DOHH2 (cell line): Measurements from ENCODE around the gene LMOD3.

Experiments
- H3F3A ChIP-seq: fragments of 200-600 bp; sonication (generic), shearing (Covaris generic); 2 replicates; pipeline ENCODE4 v1.6.0; 2016; ENCODE audit warnings: antibody characterized with exemption, mild to moderate bottlenecking; ENCODE audit not compliant: control insufficient read depth, insufficient read depth
- H3K27ac ChIP-seq: fragments of 200-600 bp; sonication (generic); 2 replicates; pipeline ENCODE4 v1.5.1; 2014; ENCODE audit warnings: low read depth, mild to moderate bottlenecking, low read length, moderate library complexity
- H3K27me3 ChIP-seq: fragments of 200-600 bp; sonication (generic); 2 replicates; pipeline ENCODE4 v1.6.1; 2014; ENCODE audit warnings: mild to moderate bottlenecking, low read length, mixed read lengths; ENCODE audit not compliant: control insufficient read depth
- H3K36me3 ChIP-seq: fragments of 200-600 bp; sonication (generic); 2 replicates; pipeline ENCODE4 v1.6.1; 2014; ENCODE audit warnings: mild to moderate bottlenecking, low read length, moderate library complexity, mixed read lengths; ENCODE audit not compliant: control insufficient read depth
- H3K4me1 ChIP-seq: fragments of 200-600 bp; sonication (generic); 2 replicates; pipeline ENCODE4 v1.6.1; 2014; ENCODE audit warnings: mild to moderate bottlenecking, low read length, mixed read lengths; ENCODE audit not compliant: control insufficient read depth
- H3K4me2 ChIP-seq: fragments of 200-600 bp; sonication (generic); 2 replicates; pipeline ENCODE4 v1.6.0; 2014; ENCODE audit warnings: mild to moderate bottlenecking, low read length, moderate library complexity
- H3K4me3 ChIP-seq: fragments of 200-600 bp; sonication (generic); 2 replicates; pipeline ENCODE4 v1.5.1; 2014; ENCODE audit warnings: mild to moderate bottlenecking, low read length, mixed read lengths
- H3K79me2 ChIP-seq: fragments of 200-600 bp; sonication (generic); 2 replicates; pipeline ENCODE4 v1.6.1; 2014; ENCODE audit warnings: mild to moderate bottlenecking, low read length, mixed read lengths; ENCODE audit not compliant: control insufficient read depth
- H3K9me2 ChIP-seq: fragments of 200-600 bp; sonication (generic); replicated peaks from 2 replicates; pipeline ENCODE4 v1.6.1; 2014; ENCODE audit warnings: mild to moderate bottlenecking, low read length, mixed read lengths; ENCODE audit not compliant: control insufficient read depth
- H3K9me3 ChIP-seq: fragments of 200-600 bp; sonication (generic); 2 replicates; pipeline ENCODE4 v1.6.1; 2014; ENCODE audit warnings: antibody characterized with exemption, low read length, mixed read lengths; ENCODE audit not compliant: control insufficient read depth, insufficient read depth
- H4K20me1 ChIP-seq: fragments of 200-600 bp; sonication (generic); 2 replicates; pipeline ENCODE4 v1.6.0; 2014; ENCODE audit warnings: low read depth, mild to moderate bottlenecking, antibody characterized with exemption, low read length, moderate library complexity; ENCODE audit not compliant: control insufficient read depth, insufficient read depth
- EZH2phosphoT487 ChIP-seq: fragments of 200-600 bp; sonication (generic); IDR thresholded peaks from 2 replicates; pipeline ENCODE4 v1.6.1; 2017; ENCODE audit warnings: borderline replicate concordance, mild to moderate bottlenecking, antibody characterized with exemption, low read length, moderate library complexity, mixed read lengths
- TF ChIP-seq, protein P1 (sequence below): fragments of 200-600 bp; sonication (generic); IDR thresholded peaks from one replicate; pipeline ENCODE4 v1.5.1; 2014; ENCODE audit warnings: antibody characterized with exemption, mild to moderate bottlenecking, low read depth, low read length; ENCODE audit not compliant: poor library complexity, severe bottlenecking

Gene LMOD3

DNA sequence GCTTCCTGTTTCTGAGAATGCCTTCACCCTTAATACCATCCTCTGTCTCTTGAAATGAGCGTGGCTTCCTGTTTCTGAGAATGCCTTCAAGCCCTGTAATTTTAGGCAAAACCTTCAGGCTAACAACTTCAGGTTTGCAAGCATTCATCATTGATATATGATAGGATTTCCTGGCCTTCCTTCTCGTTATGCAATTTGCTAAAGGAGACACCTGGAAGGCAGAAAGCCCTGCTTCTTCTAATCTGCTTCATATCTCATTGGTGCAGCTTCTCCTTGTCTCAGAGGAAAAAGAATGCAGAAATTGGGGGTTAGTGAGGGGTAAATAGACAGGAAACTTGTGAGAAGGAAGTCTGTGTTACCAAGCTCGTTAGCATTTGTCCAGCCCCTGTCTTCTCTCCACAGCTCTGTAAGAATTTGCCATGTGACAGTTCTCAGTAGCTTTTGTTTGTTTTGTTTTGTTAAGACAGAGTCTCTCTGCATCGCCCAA, 30.3 kb downstream of the LMOD3 start:
- Histone ChIP-seq H3K27ac (peak overlapping the region; percentile 45), H3K36me3 (no peaks in the 10 kb centered on the region), H3K4me2 (peak overlapping the region; percentile 56), H3K4me3 (peak overlapping the region; percentile 34), H3K4me1 (peaks cover 67% of the 10 kb centered on the region), H3K9me3 (no peaks in the 10 kb centered on the region), H4K20me1 (no peaks in the 10 kb centered on the region), H3K79me2 (peaks cover 22% of the 10 kb centered on the region), H3K9me2 (no peaks in the 10 kb centered on the region), H3K27me3 (no peaks in the 10 kb centered on the region), H3F3A (peaks cover 4% of the 10 kb centered on the region; the same call in 1 of the 2 replicates)
- TF ChIP-seq, protein P1, sequence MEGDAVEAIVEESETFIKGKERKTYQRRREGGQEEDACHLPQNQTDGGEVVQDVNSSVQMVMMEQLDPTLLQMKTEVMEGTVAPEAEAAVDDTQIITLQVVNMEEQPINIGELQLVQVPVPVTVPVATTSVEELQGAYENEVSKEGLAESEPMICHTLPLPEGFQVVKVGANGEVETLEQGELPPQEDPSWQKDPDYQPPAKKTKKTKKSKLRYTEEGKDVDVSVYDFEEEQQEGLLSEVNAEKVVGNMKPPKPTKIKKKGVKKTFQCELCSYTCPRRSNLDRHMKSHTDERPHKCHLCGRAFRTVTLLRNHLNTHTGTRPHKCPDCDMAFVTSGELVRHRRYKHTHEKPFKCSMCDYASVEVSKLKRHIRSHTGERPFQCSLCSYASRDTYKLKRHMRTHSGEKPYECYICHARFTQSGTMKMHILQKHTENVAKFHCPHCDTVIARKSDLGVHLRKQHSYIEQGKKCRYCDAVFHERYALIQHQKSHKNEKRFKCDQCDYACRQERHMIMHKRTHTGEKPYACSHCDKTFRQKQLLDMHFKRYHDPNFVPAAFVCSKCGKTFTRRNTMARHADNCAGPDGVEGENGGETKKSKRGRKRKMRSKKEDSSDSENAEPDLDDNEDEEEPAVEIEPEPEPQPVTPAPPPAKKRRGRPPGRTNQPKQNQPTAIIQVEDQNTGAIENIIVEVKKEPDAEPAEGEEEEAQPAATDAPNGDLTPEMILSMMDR, result no peak
- TF ChIP-seq EZH2phosphoT487, result no peak

DNA sequence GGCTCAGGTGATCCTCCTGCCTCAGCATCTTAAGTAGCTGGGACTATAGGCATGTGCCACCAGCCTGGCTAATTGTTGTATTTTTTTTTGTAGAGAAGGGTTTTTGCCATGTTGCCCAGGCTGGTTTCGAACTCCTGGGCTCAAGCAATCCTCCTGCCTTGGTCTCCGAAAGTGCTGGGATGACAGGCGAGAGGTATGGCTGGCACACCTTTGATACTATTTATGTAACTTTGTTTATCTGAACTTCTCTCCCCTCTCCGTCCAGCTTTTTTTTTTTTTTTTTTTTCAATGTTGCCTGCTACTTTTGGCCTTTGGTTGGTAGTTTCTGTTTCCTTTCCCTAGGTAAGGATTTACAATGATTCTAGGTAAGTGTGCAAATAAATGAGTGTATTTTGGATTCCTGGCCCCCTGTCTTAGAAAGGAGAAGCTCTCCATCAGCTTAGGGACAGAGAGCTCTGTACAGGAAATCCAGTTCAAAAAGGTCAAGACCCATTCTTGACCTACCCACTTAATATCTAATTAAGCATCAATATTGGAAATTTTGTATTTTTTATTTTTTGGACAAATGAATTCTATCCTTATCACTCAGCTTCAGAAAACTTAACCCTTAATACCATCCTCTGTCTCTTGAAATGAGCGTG, 30.9 kb downstream of the LMOD3 start:
- Histone ChIP-seq H3K9me2 (no peaks in the 10 kb centered on the region), H4K20me1 (no peaks in the 10 kb centered on the region), H3K9me3 (no peaks in the 10 kb centered on the region), H3K79me2 (peaks cover 22% of the 10 kb centered on the region), H3K27me3 (no peaks in the 10 kb centered on the region), H3K27ac (peak overlapping the region; percentile 45), H3K4me1 (peaks cover 69% of the 10 kb centered on the region), H3K4me2 (peak overlapping the region; percentile 56), H3F3A (peaks cover 4% of the 10 kb centered on the region; the same call in 1 of the 2 replicates), H3K4me3 (peak overlapping the region; percentile 34), H3K36me3 (no peaks in the 10 kb centered on the region)
- no peak for TF ChIP-seq EZH2phosphoT487
- TF ChIP-seq, protein P1, result no peak

DNA sequence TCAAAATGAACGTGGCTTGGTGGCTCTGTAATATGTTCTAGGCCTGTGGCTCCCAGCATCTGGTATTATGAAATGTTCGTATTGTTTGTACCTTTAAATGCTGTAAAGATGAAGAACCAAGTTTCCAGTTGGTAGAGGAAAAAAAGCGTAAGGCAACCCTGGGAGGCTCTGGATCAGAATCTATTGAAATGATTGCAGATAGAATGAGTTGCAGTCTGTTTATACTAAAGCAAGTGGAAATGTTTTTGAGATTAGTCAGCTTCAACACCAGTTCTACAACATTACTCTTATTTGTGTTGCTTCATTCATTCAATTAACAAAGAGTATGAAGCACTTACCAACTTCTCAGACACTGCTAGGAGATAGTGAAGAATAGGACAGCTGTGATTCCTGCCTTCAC, 32.4 kb downstream of the LMOD3 start:
- Histone ChIP-seq H3F3A (peaks cover 4% of the 10 kb centered on the region; the same call in 1 of the 2 replicates), H3K36me3 (no peaks in the 10 kb centered on the region), H4K20me1 (no peaks in the 10 kb centered on the region), H3K79me2 (peaks cover 37% of the 10 kb centered on the region), H3K9me3 (no peaks in the 10 kb centered on the region), H3K4me2 (peak overlapping the region; percentile 22), H3K27me3 (no peaks in the 10 kb centered on the region), H3K4me3 (no peak overlapping the region), H3K27ac (no peak overlapping the region), H3K9me2 (no peaks in the 10 kb centered on the region), H3K4me1 (peaks cover 79% of the 10 kb centered on the region)
- TF ChIP-seq, protein P1, result no peak
- TF ChIP-seq EZH2phosphoT487, result no peak
